Measurements from ENCODE around the gene SIT1. TPM values are rescaled to one million over a fixed set of nuclear protein-coding genes. Genes with fewer than 3 reads are reported as not detected.

SIT1 gene

Small RNA genes lying within 50 kb of the gene (small RNA-seq; reads per million reads assigned to genes)
- 0.90 reads per million for gene MIR4667 (ENCODE audit: insufficient read depth)
- gene RMRP (ENCODE audit: insufficient read depth): not detected
- not detected for gene RN7SL22P (ENCODE audit: insufficient read depth)

Measured in mesendoderm (in vitro differentiated cells).